ENCODE measurements around the gene PPP1R16B. TPM values are rescaled to one million over a fixed set of nuclear protein-coding genes. Genes with fewer than 3 reads are reported as not detected.
A peak's percentile ranks its signal among the peaks of the same experiment; 100 is the strongest.
"Not testable (repeated sequence)": the region's sequence is repeated elsewhere in the genome, so short reads cannot be mapped to it uniquely, and the experiment has no call there.

PPP1R16B gene
- total RNA-seq, 1 donor from 2014 or later, result 46.9 TPM

- Mint-ChIP-seq H3K27ac (ENCODE audit: unreplicated experiment) (no peak overlapping the region), H3K36me3 (ENCODE audit: low read depth, unreplicated experiment) (peaks cover 3% of the 10 kb centered on the region), H3K9me3 (ENCODE audit: unreplicated experiment) (no peaks in the 10 kb centered on the region), H3K4me3 (ENCODE audit: unreplicated experiment) (no peak overlapping the region), H3K4me1 (ENCODE audit: unreplicated experiment) (peaks cover 16% of the 10 kb centered on the region), H3K27me3 (ENCODE audit: unreplicated experiment) (peaks cover 6% of the 10 kb centered on the region)
- no peak for TF ChIP-seq CTCF (IDR thresholded peaks at IDR 0.05; ENCODE audit: unreplicated experiment)
- no peak for DNase-seq (ENCODE audit: low spot score)
Observed at GRCh38 chr20:38957915-38958485, 152.5 kb downstream of the PPP1R16B start.

- H3K4me3 Mint-ChIP-seq (ENCODE audit: unreplicated experiment); DNase-seq (ENCODE audit: low spot score); H3K27ac Mint-ChIP-seq (ENCODE audit: unreplicated experiment); H3K27me3 Mint-ChIP-seq (ENCODE audit: unreplicated experiment); H3K36me3 Mint-ChIP-seq (ENCODE audit: low read depth, unreplicated experiment); H3K9me3 Mint-ChIP-seq (ENCODE audit: unreplicated experiment): not testable (repeated sequence)
- peaks cover 14% of the 10 kb centered on the region for H3K4me1 Mint-ChIP-seq (ENCODE audit: unreplicated experiment)
Observed at GRCh38 chr20:38960187-38960687, 154.7 kb downstream of the PPP1R16B start.

- Mint-ChIP-seq H3K4me1 (ENCODE audit: unreplicated experiment) (peaks cover 21% of the 10 kb centered on the region), H3K4me3 (ENCODE audit: unreplicated experiment) (peak overlapping the region; percentile 94), H3K27me3 (ENCODE audit: unreplicated experiment) (peaks cover 4% of the 10 kb centered on the region), H3K9me3 (ENCODE audit: unreplicated experiment) (no peaks in the 10 kb centered on the region), H3K27ac (ENCODE audit: unreplicated experiment) (peak overlapping the region; percentile 72), H3K36me3 (ENCODE audit: low read depth, unreplicated experiment) (peaks cover 4% of the 10 kb centered on the region)
- no peak for TF ChIP-seq CTCF (IDR thresholded peaks at IDR 0.05; ENCODE audit: unreplicated experiment)
- DNase-seq (ENCODE audit: low spot score), result no peak
Observed at GRCh38 chr20:38961530-38962043, 156.1 kb downstream of the PPP1R16B start.

- H3K27ac Mint-ChIP-seq (ENCODE audit: unreplicated experiment), result peak within 1 kb of the TSS; percentile 79
- peak; percentile 98 for DNase-seq (ENCODE audit: low spot score)
- TF ChIP-seq CTCF (IDR thresholded peaks at IDR 0.05; ENCODE audit: unreplicated experiment), result no peak
- H3K4me3 Mint-ChIP-seq (ENCODE audit: unreplicated experiment), result peak within 1 kb of the TSS; percentile 94
- no peaks in the 10 kb centered on the region for H3K9me3 Mint-ChIP-seq (ENCODE audit: unreplicated experiment)
- peaks cover 4% of the 10 kb centered on the region for H3K36me3 Mint-ChIP-seq (ENCODE audit: low read depth, unreplicated experiment)
- H3K4me1 Mint-ChIP-seq (ENCODE audit: unreplicated experiment), result peaks cover 28% of the 10 kb centered on the region
- H3K27me3 Mint-ChIP-seq (ENCODE audit: unreplicated experiment), result peaks cover 4% of the 10 kb centered on the region
Observed at GRCh38 chr20:38962044-38962927, 156.8 kb downstream of the PPP1R16B start, which contains the start of gene DHX35. TSS of gene DHX35 (plus strand) at chr20:38962344. CDS start at chr20:38962368, 24 bp downstream.

GRCh38 chr20:38962928-38963401, 157.5 kb downstream of the PPP1R16B start:
- TF ChIP-seq CTCF (IDR thresholded peaks at IDR 0.05; ENCODE audit: unreplicated experiment), result no peak
- Mint-ChIP-seq H3K27ac (ENCODE audit: unreplicated experiment) (peak overlapping the region; percentile 79), H3K4me3 (ENCODE audit: unreplicated experiment) (peak overlapping the region; percentile 94)

More at GRCh38 chr20:38962928-38963401, 157.5 kb downstream of the PPP1R16B start:
- Mint-ChIP-seq H3K27me3 (ENCODE audit: unreplicated experiment) (peaks cover 4% of the 10 kb centered on the region), H3K36me3 (ENCODE audit: low read depth, unreplicated experiment) (peaks cover 4% of the 10 kb centered on the region), H3K4me1 (ENCODE audit: unreplicated experiment) (peaks cover 29% of the 10 kb centered on the region), H3K9me3 (ENCODE audit: unreplicated experiment) (no peaks in the 10 kb centered on the region)
- no peak for DNase-seq (ENCODE audit: low spot score)
